ENCODE data around the gene IRAK1. TPM values are rescaled to one million over a fixed set of nuclear protein-coding genes. Genes with fewer than 3 reads are reported as not detected.

Gene IRAK1
- polyA plus RNA-seq, 1 experiment, result 42.6 TPM

GRCh38 chrX:154036513-154036912 is 16.8 kb upstream of the IRAK1 start:
- TF ChIP-seq, protein P1, sequence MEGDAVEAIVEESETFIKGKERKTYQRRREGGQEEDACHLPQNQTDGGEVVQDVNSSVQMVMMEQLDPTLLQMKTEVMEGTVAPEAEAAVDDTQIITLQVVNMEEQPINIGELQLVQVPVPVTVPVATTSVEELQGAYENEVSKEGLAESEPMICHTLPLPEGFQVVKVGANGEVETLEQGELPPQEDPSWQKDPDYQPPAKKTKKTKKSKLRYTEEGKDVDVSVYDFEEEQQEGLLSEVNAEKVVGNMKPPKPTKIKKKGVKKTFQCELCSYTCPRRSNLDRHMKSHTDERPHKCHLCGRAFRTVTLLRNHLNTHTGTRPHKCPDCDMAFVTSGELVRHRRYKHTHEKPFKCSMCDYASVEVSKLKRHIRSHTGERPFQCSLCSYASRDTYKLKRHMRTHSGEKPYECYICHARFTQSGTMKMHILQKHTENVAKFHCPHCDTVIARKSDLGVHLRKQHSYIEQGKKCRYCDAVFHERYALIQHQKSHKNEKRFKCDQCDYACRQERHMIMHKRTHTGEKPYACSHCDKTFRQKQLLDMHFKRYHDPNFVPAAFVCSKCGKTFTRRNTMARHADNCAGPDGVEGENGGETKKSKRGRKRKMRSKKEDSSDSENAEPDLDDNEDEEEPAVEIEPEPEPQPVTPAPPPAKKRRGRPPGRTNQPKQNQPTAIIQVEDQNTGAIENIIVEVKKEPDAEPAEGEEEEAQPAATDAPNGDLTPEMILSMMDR (IDR thresholded peaks at IDR 0.05; ENCODE audit: insufficient read depth, low read depth, low read length), result no peak
- no peak overlapping the region for H3K4me3 ChIP-seq (ENCODE audit: low read depth, low read length)
- CTCF ChIA-PET, result interaction anchor here (1.2 kb wide), 1 partner anchor 10 kb away, joined by 4 read pairs; no protein-coding TSS in a partner anchor

DNA sequence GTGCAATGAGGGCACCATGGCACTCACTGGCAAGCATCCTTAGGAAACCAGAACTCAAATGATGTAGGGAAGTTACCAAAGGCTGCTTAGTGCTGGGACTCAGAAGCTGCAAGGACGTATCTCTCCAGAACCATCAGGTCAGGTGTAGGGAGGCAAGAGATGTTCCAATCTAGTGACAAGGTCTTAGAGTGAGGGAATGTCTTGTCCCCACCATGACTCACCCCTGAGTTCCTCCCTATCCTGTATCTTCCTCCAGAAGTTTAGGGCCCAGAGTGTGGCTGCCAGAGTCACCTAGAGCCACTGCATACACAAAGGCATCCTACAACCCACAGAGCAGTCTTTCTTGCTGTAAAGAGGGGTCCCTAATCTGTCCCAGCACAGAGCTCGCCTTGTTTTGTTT is 14.1 kb upstream of the IRAK1 start:
- H3K27me3 ChIP-seq (ENCODE audit: control insufficient read depth, insufficient read depth, low read length), result no peaks in the 10 kb centered on the region
- TF ChIP-seq, protein P1 (IDR thresholded peaks at IDR 0.05; ENCODE audit: insufficient read depth, low read depth, low read length), result no peak
- no peak for DNase-seq (ENCODE audit: low read depth)
- CTCF ChIA-PET, result no interaction called here
- H3K36me3 ChIP-seq (ENCODE audit: control insufficient read depth, insufficient read depth, low read length), result peaks cover 5% of the 10 kb centered on the region
- POLR2A ChIA-PET, result no interaction called here
- no peak overlapping the region for H3K4me3 ChIP-seq (ENCODE audit: low read depth, low read length)

More at GRCh38 chrX:154036513-154036912, 16.8 kb upstream of the IRAK1 start:
- Histone ChIP-seq H3K27me3 (ENCODE audit: control insufficient read depth, insufficient read depth, low read length) (no peaks in the 10 kb centered on the region), H3K36me3 (ENCODE audit: control insufficient read depth, insufficient read depth, low read length) (peaks cover 3% of the 10 kb centered on the region)
- POLR2A ChIA-PET, result no interaction called here
- no peak for DNase-seq (ENCODE audit: low read depth)

- ChIA-PET CTCF (no interaction called here), POLR2A (no interaction called here)
- no peak overlapping the region for H3K4me3 ChIP-seq (ENCODE audit: low read depth, low read length)
- TF ChIP-seq, protein P1 (IDR thresholded peaks at IDR 0.05; ENCODE audit: insufficient read depth, low read depth, low read length), result no peak
- H3K27me3 ChIP-seq (ENCODE audit: control insufficient read depth, insufficient read depth, low read length), result no peaks in the 10 kb centered on the region
- peaks cover 5% of the 10 kb centered on the region for H3K36me3 ChIP-seq (ENCODE audit: control insufficient read depth, insufficient read depth, low read length)
- no peak for DNase-seq (ENCODE audit: low read depth)
Observed at GRCh38 chrX:154032653-154033052, 13.0 kb upstream of the IRAK1 start.

DNA sequence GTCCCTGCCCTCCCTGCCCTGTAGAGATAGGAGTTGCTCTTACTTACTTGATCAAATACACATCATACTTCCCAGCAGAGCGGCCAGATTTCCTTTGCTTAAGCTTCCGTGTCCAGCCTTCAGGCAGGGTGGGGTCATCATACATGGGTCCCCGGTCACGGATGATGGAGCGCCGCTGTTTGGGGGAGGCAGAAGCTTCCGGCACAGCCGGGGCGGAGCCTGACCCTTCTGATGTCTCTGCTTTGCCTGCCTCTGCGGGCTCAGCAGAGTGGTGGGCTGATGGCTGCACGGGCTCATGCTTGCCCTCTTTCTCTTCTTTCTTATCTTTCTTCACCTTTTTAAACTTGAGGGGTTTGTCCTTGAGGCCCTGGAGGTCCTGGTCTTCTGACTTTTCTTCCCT is 12.5 kb upstream of the IRAK1 start:
- H3K36me3 ChIP-seq (ENCODE audit: control insufficient read depth, insufficient read depth, low read length), result peaks cover 5% of the 10 kb centered on the region
- CTCF ChIA-PET, result no interaction called here
- no peak overlapping the region for H3K4me3 ChIP-seq (ENCODE audit: low read depth, low read length)
- no peak for DNase-seq (ENCODE audit: low read depth)
- TF ChIP-seq, protein P1 (IDR thresholded peaks at IDR 0.05; ENCODE audit: insufficient read depth, low read depth, low read length), result no peak
- no peaks in the 10 kb centered on the region for H3K27me3 ChIP-seq (ENCODE audit: control insufficient read depth, insufficient read depth, low read length)
- POLR2A ChIA-PET, result no interaction called here

- ChIA-PET CTCF (interaction anchor here (1.6 kb wide), 1 partner anchor 17 kb away, joined by 7 read pairs; no protein-coding TSS in a partner anchor), POLR2A (no interaction called here)
- H3K36me3 ChIP-seq (ENCODE audit: control insufficient read depth, insufficient read depth, low read length), result peaks cover 5% of the 10 kb centered on the region
- no peaks in the 10 kb centered on the region for H3K27me3 ChIP-seq (ENCODE audit: control insufficient read depth, insufficient read depth, low read length)
- no peak overlapping the region for H3K4me3 ChIP-seq (ENCODE audit: low read depth, low read length)
- TF ChIP-seq, protein P1 (IDR thresholded peaks at IDR 0.05; ENCODE audit: insufficient read depth, low read depth, low read length), result no peak
- DNase-seq (ENCODE audit: low read depth), result no peak
Observed at GRCh38 chrX:154030715-154031305, 11.1 kb upstream of the IRAK1 start.

Data from BJ (cell line).